Measurements from ENCODE around the gene TRIM38. TPM values are rescaled to one million over a fixed set of nuclear protein-coding genes. Genes with fewer than 3 reads are reported as not detected.
A peak's percentile ranks its signal among the peaks of the same experiment; 100 is the strongest.
"Not testable (repeated sequence)": the region's sequence is repeated elsewhere in the genome, so short reads cannot be mapped to it uniquely, and the experiment has no call there.

TRIM38 gene
- total RNA-seq, 4 donors from 2014 or later = 3.9 to 14.9 (median 6.4) TPM

DNA sequence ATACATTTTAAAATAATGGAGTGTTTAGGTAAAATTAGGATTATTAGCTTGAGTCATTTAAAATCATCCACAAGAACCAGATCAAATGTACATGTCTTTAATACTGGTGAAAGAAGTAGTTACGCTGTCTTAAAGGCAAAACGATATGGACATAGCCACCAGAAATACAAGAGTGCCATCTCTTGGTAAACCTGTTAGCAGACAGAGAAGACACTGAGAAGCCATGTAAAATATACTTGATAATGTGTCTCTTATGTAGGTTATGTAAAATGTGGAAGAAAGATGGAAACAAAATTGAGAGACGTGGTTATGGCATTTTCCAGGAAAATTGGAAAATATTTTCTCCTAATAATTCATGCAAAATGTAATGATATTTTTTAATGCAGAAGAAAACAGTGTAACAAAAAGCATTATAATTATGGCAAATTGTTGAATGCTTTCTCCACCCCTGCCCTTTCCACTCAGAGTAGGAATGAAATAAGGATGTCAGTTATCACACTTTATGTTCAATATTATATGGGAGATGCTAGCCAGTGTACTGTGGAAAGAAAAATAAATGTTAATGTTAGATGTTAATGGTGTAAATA lies 19.9 kb upstream of the TRIM38 start:
- Histone ChIP-seq H3K4me3 (no peak overlapping the region), H3K27me3 (no peaks in the 10 kb centered on the region), H3K4me1 (no peaks in the 10 kb centered on the region), H3K27ac (no peak overlapping the region), H3K9me3 (no peaks in the 10 kb centered on the region), H3K36me3 (no peaks in the 10 kb centered on the region)
- WGBS = 30% methylated on average over 3 of the region's 3 CpGs
- DNase-seq (ENCODE audit: low spot score in 2 of 2) = no peak
- TF ChIP-seq, protein P1, sequence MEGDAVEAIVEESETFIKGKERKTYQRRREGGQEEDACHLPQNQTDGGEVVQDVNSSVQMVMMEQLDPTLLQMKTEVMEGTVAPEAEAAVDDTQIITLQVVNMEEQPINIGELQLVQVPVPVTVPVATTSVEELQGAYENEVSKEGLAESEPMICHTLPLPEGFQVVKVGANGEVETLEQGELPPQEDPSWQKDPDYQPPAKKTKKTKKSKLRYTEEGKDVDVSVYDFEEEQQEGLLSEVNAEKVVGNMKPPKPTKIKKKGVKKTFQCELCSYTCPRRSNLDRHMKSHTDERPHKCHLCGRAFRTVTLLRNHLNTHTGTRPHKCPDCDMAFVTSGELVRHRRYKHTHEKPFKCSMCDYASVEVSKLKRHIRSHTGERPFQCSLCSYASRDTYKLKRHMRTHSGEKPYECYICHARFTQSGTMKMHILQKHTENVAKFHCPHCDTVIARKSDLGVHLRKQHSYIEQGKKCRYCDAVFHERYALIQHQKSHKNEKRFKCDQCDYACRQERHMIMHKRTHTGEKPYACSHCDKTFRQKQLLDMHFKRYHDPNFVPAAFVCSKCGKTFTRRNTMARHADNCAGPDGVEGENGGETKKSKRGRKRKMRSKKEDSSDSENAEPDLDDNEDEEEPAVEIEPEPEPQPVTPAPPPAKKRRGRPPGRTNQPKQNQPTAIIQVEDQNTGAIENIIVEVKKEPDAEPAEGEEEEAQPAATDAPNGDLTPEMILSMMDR (IDR thresholded peaks at IDR 0.05) = peak in 1 of 2 donors; percentile 26
- TF ChIP-seq EP300 (IDR thresholded peaks at IDR 0.05) = no peak

DNA sequence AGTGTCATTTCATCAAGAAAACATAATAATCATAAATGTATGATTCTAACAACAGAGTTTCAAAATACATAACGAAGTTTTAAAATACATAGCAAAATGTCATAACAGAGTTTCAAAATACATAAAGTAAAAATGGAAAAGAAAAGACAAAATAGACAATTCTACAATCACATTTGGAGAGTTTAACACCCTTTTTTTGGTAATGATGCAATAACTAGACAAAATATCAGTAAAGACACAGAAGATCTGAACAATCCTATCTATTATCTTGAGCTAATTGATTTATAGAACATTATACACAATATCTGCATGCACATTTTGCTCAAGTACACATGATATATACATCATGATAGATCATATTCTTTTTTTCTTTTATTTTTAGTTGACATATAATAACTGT lies 18.7 kb upstream of the TRIM38 start:
- Histone ChIP-seq H3K4me3 (no peak overlapping the region), H3K27me3 (no peaks in the 10 kb centered on the region), H3K27ac (no peak overlapping the region), H3K36me3 (no peaks in the 10 kb centered on the region), H3K4me1 (no peaks in the 10 kb centered on the region), H3K9me3 (no peaks in the 10 kb centered on the region)
- no peak for DNase-seq (ENCODE audit: low spot score in 2 of 2)
- 96% methylated on average over 1 of the region's 1 CpG for WGBS
- TF ChIP-seq EP300 (IDR thresholded peaks at IDR 0.05) = no peak
- TF ChIP-seq POLR2AphosphoS5 (IDR thresholded peaks at IDR 0.05) = no peak
- TF ChIP-seq, protein P1 (IDR thresholded peaks at IDR 0.05) = no peak
- no peak for TF ChIP-seq POLR2A (IDR thresholded peaks at IDR 0.05)

DNA sequence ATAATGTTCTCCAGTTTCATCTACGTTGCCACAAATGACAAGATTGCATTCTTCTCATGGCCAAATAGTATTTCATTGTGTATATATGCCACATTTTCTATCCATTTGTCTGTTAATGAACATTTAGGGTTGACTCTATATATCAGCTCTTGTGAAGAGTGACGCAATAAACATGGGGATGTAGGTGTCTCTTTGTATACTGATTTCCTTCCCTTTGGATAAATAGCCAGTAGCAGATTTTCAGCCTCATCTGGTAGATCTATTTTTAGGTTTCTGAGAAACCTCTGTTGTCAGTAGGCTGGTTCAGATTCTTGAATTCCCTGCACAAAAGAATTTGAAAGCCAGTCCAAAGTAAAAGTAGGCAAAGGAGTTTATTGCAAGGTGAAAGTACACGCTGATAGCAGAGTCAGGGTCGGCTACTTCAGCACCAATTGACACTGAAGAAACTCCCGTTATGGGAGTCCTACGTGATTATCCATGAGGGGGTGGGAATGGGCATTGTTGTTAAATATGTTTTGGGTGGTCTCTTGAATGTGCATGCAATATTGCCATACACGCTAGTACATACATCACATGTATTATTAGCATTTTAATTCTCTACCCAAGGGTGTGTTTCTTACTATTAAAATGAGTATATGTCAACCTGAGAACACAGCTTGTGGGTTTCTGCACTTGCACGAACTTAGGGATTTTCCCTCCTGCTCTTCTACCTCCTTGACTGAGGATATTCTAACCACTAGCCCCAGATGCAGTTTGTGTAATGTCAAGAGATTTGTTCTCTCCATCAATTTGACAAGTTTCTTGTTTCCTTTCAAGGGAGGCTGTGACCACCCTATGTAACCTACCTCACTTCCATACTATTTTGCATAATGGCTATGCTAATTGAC lies 17.7 kb upstream of the TRIM38 start:
- DNase-seq (ENCODE audit: low spot score in 2 of 2) = no peak
- 75% methylated on average over 8 of the region's 8 CpGs for WGBS
- no peaks in the 10 kb centered on the region for H3K27me3 ChIP-seq
- H3K4me1 ChIP-seq = no peaks in the 10 kb centered on the region
- no peaks in the 10 kb centered on the region for H3K9me3 ChIP-seq
- H3K36me3 ChIP-seq = no peaks in the 10 kb centered on the region
- H3K4me3 ChIP-seq = no peak overlapping the region
- TF ChIP-seq POLR2A (IDR thresholded peaks at IDR 0.05) = no peak
- TF ChIP-seq EP300 (IDR thresholded peaks at IDR 0.05) = no peak
- TF ChIP-seq POLR2AphosphoS5 (IDR thresholded peaks at IDR 0.05) = no peak
- TF ChIP-seq, protein P1 (IDR thresholded peaks at IDR 0.05) = no peak
- H3K27ac ChIP-seq = no peak overlapping the region

DNA sequence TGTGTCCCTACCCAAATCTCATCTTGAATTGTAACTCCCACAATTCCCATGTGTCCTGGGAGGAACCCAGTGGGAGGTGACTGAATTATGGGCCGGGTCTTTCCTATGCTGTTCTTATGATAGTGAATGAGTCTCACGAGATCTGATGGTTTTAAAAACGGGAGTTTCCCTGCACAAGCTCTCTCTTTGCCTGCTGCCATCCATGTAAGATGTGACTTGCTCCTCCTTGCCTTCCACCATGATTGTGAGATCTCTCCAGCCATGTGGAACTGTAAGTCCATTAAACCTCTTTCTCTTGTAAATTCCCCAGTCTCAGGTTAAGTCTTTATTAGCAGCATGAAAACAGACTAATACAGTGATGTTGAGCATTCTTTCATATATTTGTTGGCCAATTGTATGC lies 16.9 kb upstream of the TRIM38 start:
- not testable (repeated sequence) for H3K4me3 ChIP-seq; H3K27me3 ChIP-seq; H3K36me3 ChIP-seq; H3K4me1 ChIP-seq; H3K9me3 ChIP-seq; H3K27ac ChIP-seq; DNase-seq (ENCODE audit: low spot score in 2 of 2)
- 87% methylated on average over 3 of the region's 3 CpGs for WGBS

DNA sequence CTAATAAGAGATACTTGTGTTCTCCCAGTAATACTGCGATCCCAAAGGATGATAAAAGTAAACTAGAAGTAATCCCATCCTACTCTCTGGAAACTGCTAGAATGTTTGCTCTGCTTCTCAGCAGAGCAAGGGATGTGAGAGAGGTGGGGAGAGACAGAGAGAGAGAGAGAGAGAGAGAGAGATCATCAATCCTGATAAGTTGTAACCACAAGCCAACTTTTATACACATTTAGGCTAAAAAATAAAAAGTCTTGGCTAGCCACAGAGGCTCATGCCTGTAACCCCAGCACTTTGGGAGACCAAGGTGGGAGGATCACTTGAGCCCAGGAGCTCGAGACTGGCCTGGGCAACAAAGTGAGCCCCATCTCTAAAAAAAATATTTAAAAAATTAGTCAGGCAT lies 16.0 kb upstream of the TRIM38 start:
- no peaks in the 10 kb centered on the region for H3K27me3 ChIP-seq
- H3K4me1 ChIP-seq = no peaks in the 10 kb centered on the region
- H3K4me3 ChIP-seq = no peak overlapping the region
- no peaks in the 10 kb centered on the region for H3K36me3 ChIP-seq
- TF ChIP-seq, protein P1 (IDR thresholded peaks at IDR 0.05) = no peak
- TF ChIP-seq POLR2AphosphoS5 (IDR thresholded peaks at IDR 0.05) = no peak
- TF ChIP-seq POLR2A (IDR thresholded peaks at IDR 0.05) = no peak
- TF ChIP-seq EP300 (IDR thresholded peaks at IDR 0.05) = no peak
- no peak overlapping the region for H3K27ac ChIP-seq
- whole genome bisulfite sequencing = 90% methylated on average over 2 of the region's 2 CpGs
- no peaks in the 10 kb centered on the region for H3K9me3 ChIP-seq
- no peak for DNase-seq (ENCODE audit: low spot score in 2 of 2)

DNA sequence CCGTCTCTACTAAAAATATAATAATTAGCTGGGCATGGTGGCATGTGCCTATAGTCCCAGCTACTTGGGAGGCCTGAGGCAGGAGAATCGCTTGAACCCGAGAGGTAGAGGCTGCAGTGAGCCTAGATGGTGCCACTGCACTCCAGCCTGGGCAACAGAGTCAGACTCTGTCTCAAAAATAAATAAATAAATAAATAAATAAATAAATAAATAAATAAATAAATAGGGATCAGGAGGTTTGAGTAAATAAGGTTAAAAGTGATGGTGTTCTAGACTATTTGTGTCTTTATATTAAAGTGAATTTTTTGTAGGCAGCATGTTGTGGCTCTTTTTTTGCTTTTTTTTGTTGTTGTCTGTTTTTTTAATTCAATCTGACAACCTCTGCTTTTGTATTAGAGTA lies 15.1 kb upstream of the TRIM38 start:
- not testable (repeated sequence) for DNase-seq (ENCODE audit: low spot score in 2 of 2); H3K36me3 ChIP-seq; H3K4me3 ChIP-seq; H3K9me3 ChIP-seq; H3K27ac ChIP-seq; H3K4me1 ChIP-seq; H3K27me3 ChIP-seq
- WGBS = 97% methylated on average over 3 of the region's 3 CpGs

Measured in suprapubic skin (tissue), 4 donors.